ENCODE data around the gene PDGFC. TPM values are rescaled to one million over a fixed set of nuclear protein-coding genes. Genes with fewer than 3 reads are reported as not detected.

The PDGFC gene
- total RNA-seq, 1 experiment from 2014 or later = 4.5 TPM

DNA sequence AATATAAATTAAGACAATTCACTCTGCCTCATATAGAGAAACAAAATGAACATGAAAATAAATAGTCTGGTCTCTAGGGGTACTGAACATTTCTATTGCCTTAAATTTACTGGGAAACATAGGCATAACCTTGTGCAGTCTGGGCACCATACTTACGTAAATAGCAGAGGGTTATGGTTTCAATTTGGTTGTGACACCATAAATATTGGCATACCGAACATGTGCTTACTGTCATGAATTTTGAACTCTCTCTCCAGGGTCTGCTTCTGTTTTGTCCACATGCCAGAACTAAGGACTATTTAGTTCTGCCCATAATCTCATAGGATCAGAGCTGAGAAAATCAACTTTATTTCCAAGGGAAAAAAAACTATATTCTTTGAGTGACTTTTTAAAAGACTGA lies 17.6 kb downstream of the PDGFC start:
- Histone ChIP-seq H4K5ac (ENCODE audit: insufficient read length, low read depth, low read length) (no peak overlapping the region), H4K8ac (replicated peaks; ENCODE audit: insufficient read length, low read depth, low read length) (no peak overlapping the region), H3K79me1 (ENCODE audit: insufficient read depth, low read depth, low read length, poor library complexity, severe bottlenecking) (no peaks in the 10 kb centered on the region), H3K18ac (ENCODE audit: insufficient read length, low read depth, low read length) (no peak overlapping the region), H2BK120ac (ENCODE audit: low read depth, low read length, poor library complexity, severe bottlenecking) (no peak overlapping the region), H2BK12ac (ENCODE audit: insufficient read length, low read depth, low read length) (no peak overlapping the region), H3K79me2 (ENCODE audit: insufficient read depth, low read length) (no peaks in the 10 kb centered on the region), H3K27me3 (ENCODE audit: insufficient read depth, low read length) (no peaks in the 10 kb centered on the region), H3K23ac (ENCODE audit: insufficient read length, low read depth, low read length) (no peak overlapping the region), H3K27ac (ENCODE audit: insufficient read length, low read depth, low read length) (no peak overlapping the region), H3K9me3 (ENCODE audit: control insufficient read depth, low read depth, low read length) (no peaks in the 10 kb centered on the region), H2AFZ (ENCODE audit: low read length) (no peak overlapping the region), H3K4me2 (ENCODE audit: insufficient read depth, insufficient read length, low read length) (no peak overlapping the region), H3T11ph (ENCODE audit: low read length) (no peak overlapping the region), H2AK5ac (ENCODE audit: insufficient read length, low read length) (no peak overlapping the region), H3K4ac (ENCODE audit: low read depth, low read length) (no peak overlapping the region), H4K20me1 (ENCODE audit: control insufficient read depth, insufficient read depth, insufficient read length) (no peaks in the 10 kb centered on the region), H3K4me1 (ENCODE audit: insufficient read depth, low read length) (no peaks in the 10 kb centered on the region), H3K23me2 (ENCODE audit: insufficient read length, low read depth, low read length, poor library complexity, severe bottlenecking) (no peaks in the 10 kb centered on the region), H3K14ac (ENCODE audit: insufficient read depth, low read length) (no peak overlapping the region), H3K9ac (ENCODE audit: extremely low read depth, insufficient read length, low read length) (no peak overlapping the region), H2BK20ac (ENCODE audit: low read depth, low read length, poor library complexity, severe bottlenecking) (no peak overlapping the region), H3K56ac (ENCODE audit: insufficient read length, low read depth, low read length) (no peak overlapping the region), H2BK5ac (ENCODE audit: insufficient read length, low read length) (no peak overlapping the region), H2BK15ac (ENCODE audit: low read depth, low read length) (no peak overlapping the region), H4K91ac (ENCODE audit: insufficient read length, low read depth, low read length) (no peak overlapping the region)
- DNase-seq = no peak
- Mint-ChIP-seq H3K36me3 (ENCODE audit: insufficient read depth in 1 of 3, low read depth in 3 of 3) (no peaks in the 10 kb centered on the region), H3K27me3 (ENCODE audit: low read depth) (no peaks in the 10 kb centered on the region), H3K9me3 (no peaks in the 10 kb centered on the region), H3K4me1 (peaks cover 6 to 15% of the 10 kb centered on the region in 2 experiments), H3K4me3 (no peak overlapping the region), H3K27ac (no peak overlapping the region)
- no CpG with 5 or more reads among the region's 2 CpGs for WGBS (ENCODE audit: extremely low coverage, insufficient read length, low lambda C conversion rate)
- TF ChIP-seq, protein P1, sequence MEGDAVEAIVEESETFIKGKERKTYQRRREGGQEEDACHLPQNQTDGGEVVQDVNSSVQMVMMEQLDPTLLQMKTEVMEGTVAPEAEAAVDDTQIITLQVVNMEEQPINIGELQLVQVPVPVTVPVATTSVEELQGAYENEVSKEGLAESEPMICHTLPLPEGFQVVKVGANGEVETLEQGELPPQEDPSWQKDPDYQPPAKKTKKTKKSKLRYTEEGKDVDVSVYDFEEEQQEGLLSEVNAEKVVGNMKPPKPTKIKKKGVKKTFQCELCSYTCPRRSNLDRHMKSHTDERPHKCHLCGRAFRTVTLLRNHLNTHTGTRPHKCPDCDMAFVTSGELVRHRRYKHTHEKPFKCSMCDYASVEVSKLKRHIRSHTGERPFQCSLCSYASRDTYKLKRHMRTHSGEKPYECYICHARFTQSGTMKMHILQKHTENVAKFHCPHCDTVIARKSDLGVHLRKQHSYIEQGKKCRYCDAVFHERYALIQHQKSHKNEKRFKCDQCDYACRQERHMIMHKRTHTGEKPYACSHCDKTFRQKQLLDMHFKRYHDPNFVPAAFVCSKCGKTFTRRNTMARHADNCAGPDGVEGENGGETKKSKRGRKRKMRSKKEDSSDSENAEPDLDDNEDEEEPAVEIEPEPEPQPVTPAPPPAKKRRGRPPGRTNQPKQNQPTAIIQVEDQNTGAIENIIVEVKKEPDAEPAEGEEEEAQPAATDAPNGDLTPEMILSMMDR (conservative IDR thresholded peaks at IDR 0.05) = no peak
